ENCODE results near the gene EFCAB14.

- TF ChIP-seq CSDE1 (IDR thresholded peaks at IDR 0.05), result no peak
- no peak for TF ChIP-seq CBFA2T2 (conservative IDR thresholded peaks at IDR 0.05)
- TF ChIP-seq, protein P1, sequence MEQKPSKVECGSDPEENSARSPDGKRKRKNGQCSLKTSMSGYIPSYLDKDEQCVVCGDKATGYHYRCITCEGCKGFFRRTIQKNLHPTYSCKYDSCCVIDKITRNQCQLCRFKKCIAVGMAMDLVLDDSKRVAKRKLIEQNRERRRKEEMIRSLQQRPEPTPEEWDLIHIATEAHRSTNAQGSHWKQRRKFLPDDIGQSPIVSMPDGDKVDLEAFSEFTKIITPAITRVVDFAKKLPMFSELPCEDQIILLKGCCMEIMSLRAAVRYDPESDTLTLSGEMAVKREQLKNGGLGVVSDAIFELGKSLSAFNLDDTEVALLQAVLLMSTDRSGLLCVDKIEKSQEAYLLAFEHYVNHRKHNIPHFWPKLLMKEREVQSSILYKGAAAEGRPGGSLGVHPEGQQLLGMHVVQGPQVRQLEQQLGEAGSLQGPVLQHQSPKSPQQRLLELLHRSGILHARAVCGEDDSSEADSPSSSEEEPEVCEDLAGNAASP (IDR thresholded peaks at IDR 0.05), result no peak
- no peak for TF ChIP-seq CTCF (IDR thresholded peaks at IDR 0.05 in 2 of 3, conservative IDR thresholded peaks at IDR 0.05 in 1 of 3; ENCODE audit: insufficient read depth in 2 of 3, low read depth in 1 of 3, low read length in 3 of 3)
- no peak for TF ChIP-seq SPI1 (IDR thresholded peaks at IDR 0.05; ENCODE audit: borderline replicate concordance, low read depth, low read length)
- no peak for TF ChIP-seq CREB1 (IDR thresholded peaks at IDR 0.05)
- no peak for TF ChIP-seq CREB1 (CRISPR knock-in tag; IDR thresholded peaks at IDR 0.05)
- TF ChIP-seq ZNF12 (CRISPR knock-in tag; IDR thresholded peaks at IDR 0.05), result no peak
- TF ChIP-seq NRF1 (conservative IDR thresholded peaks at IDR 0.05 in 1 of 2, IDR thresholded peaks at IDR 0.05 in 1 of 2), result no peak
- no peak for TF ChIP-seq ELF1 (tag; IDR thresholded peaks at IDR 0.05)
- no peak for TF ChIP-seq SFPQ (IDR thresholded peaks at IDR 0.05; ENCODE audit: low read depth, low read length)
- TF ChIP-seq CBX1 (IDR thresholded peaks at IDR 0.05; ENCODE audit: low read depth), result no peak
- no peak for TF ChIP-seq ZNF140 (CRISPR knock-in tag; IDR thresholded peaks at IDR 0.05)
- no peak for TF ChIP-seq ZSCAN29 (IDR thresholded peaks at IDR 0.05)
- TF ChIP-seq, protein P2, sequence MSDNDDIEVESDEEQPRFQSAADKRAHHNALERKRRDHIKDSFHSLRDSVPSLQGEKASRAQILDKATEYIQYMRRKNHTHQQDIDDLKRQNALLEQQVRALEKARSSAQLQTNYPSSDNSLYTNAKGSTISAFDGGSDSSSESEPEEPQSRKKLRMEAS (CRISPR knock-in tag; IDR thresholded peaks at IDR 0.05), result no peak
These were observed 36.2 kb upstream of the EFCAB14 start for GRCh38 chr1:46755121-46755520.

All from K562 (cell line).